Measurements from ENCODE around the gene HMOX1.
A peak's percentile ranks its signal among the peaks of the same experiment; 100 is the strongest.

Gene HMOX1

GRCh38 chr22:35406443-35406842, 25.5 kb downstream of the HMOX1 start:
- DNase-seq (ENCODE audit: low read depth in 2 of 2), result no peak

- DNase-seq (ENCODE audit: low read depth in 2 of 2), result no peak
These were observed 26.5 kb downstream of the HMOX1 start for GRCh38 chr22:35407362-35407761.

GRCh38 chr22:35409783-35410662, 29.1 kb downstream of the HMOX1 start:
- no peak for DNase-seq (ENCODE audit: low read depth in 2 of 2)

GRCh38 chr22:35410663-35411034, 29.8 kb downstream of the HMOX1 start:
- DNase-seq (ENCODE audit: low read depth in 2 of 2), result no peak

- DNase-seq (ENCODE audit: low read depth in 2 of 2), result no peak
These were observed 30.2 kb downstream of the HMOX1 start for GRCh38 chr22:35411102-35411501.

- DNase-seq (ENCODE audit: low read depth in 2 of 2), result no peak
These were observed 32.7 kb downstream of the HMOX1 start for GRCh38 chr22:35413624-35414023.

- no peak for DNase-seq (ENCODE audit: low read depth in 2 of 2)
These were observed 36.7 kb downstream of the HMOX1 start for GRCh38 chr22:35417606-35418005.

GRCh38 chr22:35418088-35418487, 37.2 kb downstream of the HMOX1 start:
- no peak for DNase-seq (ENCODE audit: low read depth in 2 of 2)

- no peak for DNase-seq (ENCODE audit: low read depth in 2 of 2)
These were observed 37.8 kb downstream of the HMOX1 start for GRCh38 chr22:35418731-35419130.

- no peak for DNase-seq (ENCODE audit: low read depth in 2 of 2)
These were observed 38.9 kb downstream of the HMOX1 start for GRCh38 chr22:35419756-35420155.

- DNase-seq (ENCODE audit: low read depth in 2 of 2), result no peak
These were observed 40.2 kb downstream of the HMOX1 start for GRCh38 chr22:35421121-35421520.

- no peak for DNase-seq (ENCODE audit: low read depth in 2 of 2)
These were observed 41.2 kb downstream of the HMOX1 start for GRCh38 chr22:35422145-35422544.

- no peak for DNase-seq (ENCODE audit: low read depth in 2 of 2)
These were observed 42.0 kb downstream of the HMOX1 start for GRCh38 chr22:35422936-35423335.

GRCh38 chr22:35424081-35424480, 43.2 kb downstream of the HMOX1 start:
- no peak for DNase-seq (ENCODE audit: low read depth in 2 of 2)

GRCh38 chr22:35424761-35425160, 43.9 kb downstream of the HMOX1 start:
- no peak for DNase-seq (ENCODE audit: low read depth in 2 of 2)

GRCh38 chr22:35425546-35425945, 44.6 kb downstream of the HMOX1 start:
- no peak for DNase-seq (ENCODE audit: low read depth in 2 of 2)

GRCh38 chr22:35425971-35426800, 45.3 kb downstream of the HMOX1 start:
- no peak for DNase-seq (ENCODE audit: low read depth in 2 of 2)

- DNase-seq (ENCODE audit: low read depth in 2 of 2), result no peak
These were observed 45.9 kb downstream of the HMOX1 start for GRCh38 chr22:35426801-35427140.

GRCh38 chr22:35430897-35431322, 50.0 kb downstream of the HMOX1 start:
- DNase-seq (ENCODE audit: low read depth in 2 of 2), result peak; percentile 27 to 54

- no peak for DNase-seq (ENCODE audit: low read depth in 2 of 2)
These were observed 50.8 kb downstream of the HMOX1 start for GRCh38 chr22:35431483-35432227.

- no peak for DNase-seq (ENCODE audit: low read depth in 2 of 2)
These were observed 51.5 kb downstream of the HMOX1 start for GRCh38 chr22:35432228-35432905.
